ENCODE measurements around the gene OSBPL6.

DNA sequence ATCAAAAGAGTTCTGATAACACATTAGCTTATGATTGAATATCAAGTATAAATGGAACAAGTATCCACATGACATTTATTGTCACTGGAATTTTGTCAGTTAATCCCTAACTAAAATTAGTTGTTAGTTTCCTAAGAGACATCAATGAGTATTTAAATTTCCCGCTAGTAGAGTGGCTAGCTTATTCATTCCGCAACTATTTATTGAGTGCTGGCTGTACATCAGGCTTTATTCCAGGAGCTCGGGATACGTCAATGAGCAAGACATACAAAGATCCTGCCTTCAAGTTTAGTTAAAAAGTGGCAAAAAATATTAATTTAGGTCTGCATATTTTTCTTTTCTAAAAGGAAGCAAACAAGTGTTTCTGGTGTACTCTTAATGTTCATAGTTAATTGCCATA, 197.4 kb downstream of the OSBPL6 start:
- TF ChIP-seq, protein P1, sequence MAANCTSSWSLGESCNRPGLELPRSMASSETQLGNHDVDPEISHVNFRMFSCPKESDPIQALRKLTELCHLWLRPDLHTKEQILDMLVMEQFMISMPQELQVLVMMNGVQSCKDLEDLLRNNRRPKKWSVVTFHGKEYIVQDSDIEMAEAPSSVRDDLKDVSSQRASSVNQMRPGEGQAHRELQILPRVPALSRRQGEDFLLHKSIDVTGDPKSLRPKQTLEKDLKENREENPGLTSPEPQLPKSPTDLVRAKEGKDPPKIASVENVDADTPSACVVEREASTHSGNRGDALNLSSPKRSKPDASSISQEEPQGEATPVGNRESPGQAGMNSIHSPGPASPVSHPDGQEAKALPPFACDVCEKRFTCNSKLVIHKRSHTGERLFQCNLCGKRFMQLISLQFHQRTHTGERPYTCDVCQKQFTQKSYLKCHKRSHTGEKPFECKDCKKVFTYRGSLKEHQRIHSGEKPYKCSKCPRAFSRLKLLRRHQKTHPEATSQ (tag by site-specific recombination; IDR thresholded peaks at IDR 0.05): no peak
- TF ChIP-seq, protein P2, sequence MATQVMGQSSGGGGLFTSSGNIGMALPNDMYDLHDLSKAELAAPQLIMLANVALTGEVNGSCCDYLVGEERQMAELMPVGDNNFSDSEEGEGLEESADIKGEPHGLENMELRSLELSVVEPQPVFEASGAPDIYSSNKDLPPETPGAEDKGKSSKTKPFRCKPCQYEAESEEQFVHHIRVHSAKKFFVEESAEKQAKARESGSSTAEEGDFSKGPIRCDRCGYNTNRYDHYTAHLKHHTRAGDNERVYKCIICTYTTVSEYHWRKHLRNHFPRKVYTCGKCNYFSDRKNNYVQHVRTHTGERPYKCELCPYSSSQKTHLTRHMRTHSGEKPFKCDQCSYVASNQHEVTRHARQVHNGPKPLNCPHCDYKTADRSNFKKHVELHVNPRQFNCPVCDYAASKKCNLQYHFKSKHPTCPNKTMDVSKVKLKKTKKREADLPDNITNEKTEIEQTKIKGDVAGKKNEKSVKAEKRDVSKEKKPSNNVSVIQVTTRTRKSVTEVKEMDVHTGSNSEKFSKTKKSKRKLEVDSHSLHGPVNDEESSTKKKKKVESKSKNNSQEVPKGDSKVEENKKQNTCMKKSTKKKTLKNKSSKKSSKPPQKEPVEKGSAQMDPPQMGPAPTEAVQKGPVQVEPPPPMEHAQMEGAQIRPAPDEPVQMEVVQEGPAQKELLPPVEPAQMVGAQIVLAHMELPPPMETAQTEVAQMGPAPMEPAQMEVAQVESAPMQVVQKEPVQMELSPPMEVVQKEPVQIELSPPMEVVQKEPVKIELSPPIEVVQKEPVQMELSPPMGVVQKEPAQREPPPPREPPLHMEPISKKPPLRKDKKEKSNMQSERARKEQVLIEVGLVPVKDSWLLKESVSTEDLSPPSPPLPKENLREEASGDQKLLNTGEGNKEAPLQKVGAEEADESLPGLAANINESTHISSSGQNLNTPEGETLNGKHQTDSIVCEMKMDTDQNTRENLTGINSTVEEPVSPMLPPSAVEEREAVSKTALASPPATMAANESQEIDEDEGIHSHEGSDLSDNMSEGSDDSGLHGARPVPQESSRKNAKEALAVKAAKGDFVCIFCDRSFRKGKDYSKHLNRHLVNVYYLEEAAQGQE (tag by site-specific recombination; IDR thresholded peaks at IDR 0.05): no peak
- no peak for TF ChIP-seq HOXA7 (CRISPR knock-in tag; IDR thresholded peaks at IDR 0.05; ENCODE audit: borderline replicate concordance)
- TF ChIP-seq, protein P3, sequence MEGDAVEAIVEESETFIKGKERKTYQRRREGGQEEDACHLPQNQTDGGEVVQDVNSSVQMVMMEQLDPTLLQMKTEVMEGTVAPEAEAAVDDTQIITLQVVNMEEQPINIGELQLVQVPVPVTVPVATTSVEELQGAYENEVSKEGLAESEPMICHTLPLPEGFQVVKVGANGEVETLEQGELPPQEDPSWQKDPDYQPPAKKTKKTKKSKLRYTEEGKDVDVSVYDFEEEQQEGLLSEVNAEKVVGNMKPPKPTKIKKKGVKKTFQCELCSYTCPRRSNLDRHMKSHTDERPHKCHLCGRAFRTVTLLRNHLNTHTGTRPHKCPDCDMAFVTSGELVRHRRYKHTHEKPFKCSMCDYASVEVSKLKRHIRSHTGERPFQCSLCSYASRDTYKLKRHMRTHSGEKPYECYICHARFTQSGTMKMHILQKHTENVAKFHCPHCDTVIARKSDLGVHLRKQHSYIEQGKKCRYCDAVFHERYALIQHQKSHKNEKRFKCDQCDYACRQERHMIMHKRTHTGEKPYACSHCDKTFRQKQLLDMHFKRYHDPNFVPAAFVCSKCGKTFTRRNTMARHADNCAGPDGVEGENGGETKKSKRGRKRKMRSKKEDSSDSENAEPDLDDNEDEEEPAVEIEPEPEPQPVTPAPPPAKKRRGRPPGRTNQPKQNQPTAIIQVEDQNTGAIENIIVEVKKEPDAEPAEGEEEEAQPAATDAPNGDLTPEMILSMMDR (tag by site-specific recombination; IDR thresholded peaks at IDR 0.05): no peak
- TF ChIP-seq ZNF707 (tag by site-specific recombination; IDR thresholded peaks at IDR 0.05): no peak
- TF ChIP-seq ZNF19 (tag by site-specific recombination; IDR thresholded peaks at IDR 0.05; ENCODE audit: low read depth): no peak
- TF ChIP-seq, protein P4, sequence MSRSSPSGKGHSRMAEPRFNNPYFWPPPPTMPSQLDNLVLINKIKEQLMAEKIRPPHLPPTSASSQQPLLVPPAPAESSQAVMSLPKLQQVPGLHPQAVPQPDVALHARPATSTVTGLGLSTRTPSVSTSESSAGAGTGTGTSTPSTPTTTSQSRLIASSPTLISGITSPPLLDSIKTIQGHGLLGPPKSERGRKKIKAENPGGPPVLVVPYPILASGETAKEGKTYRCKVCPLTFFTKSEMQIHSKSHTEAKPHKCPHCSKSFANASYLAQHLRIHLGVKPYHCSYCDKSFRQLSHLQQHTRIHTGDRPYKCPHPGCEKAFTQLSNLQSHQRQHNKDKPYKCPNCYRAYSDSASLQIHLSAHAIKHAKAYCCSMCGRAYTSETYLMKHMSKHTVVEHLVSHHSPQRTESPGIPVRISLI (tag by site-specific recombination; IDR thresholded peaks at IDR 0.05): no peak
- TF ChIP-seq GFI1B (tag by site-specific recombination; IDR thresholded peaks at IDR 0.05): no peak

Measured in HEK293 (cell line).